Smooth muscle cell (in vitro differentiated cells): ENCODE measurements around the gene ZSCAN1. TPM values are rescaled to one million over a fixed set of nuclear protein-coding genes. Genes with fewer than 3 reads are reported as not detected.

Experiments used
- DNase-seq: peaks from one replicate; lab custom pipeline; 2025; ENCODE audit not compliant: unreplicated experiment; lab: John Stamatoyannopoulos, UW
- H2AFZ ChIP-seq: fragments of 200-600 bp; sonication (generic); 2 replicates; pipeline ENCODE4 v1.6.0; 2016; ENCODE audit warnings: antibody characterized with exemption, low read depth, mild to moderate bottlenecking
- H3F3A ChIP-seq: fragments of 200-600 bp; sonication (generic); 2 replicates; pipeline ENCODE4 v1.6.0; 2017; ENCODE audit warnings: antibody characterized with exemption, low read depth
- H3K27ac ChIP-seq: fragments of 200-600 bp; sonication (generic); 2 replicates; pipeline ENCODE4 v1.5.1; 2016; ENCODE audit warnings: low read depth, mild to moderate bottlenecking
- H3K27me3 ChIP-seq: fragments of 200-600 bp; sonication (generic); 2 replicates; pipeline ENCODE4 v1.6.1; 2016; ENCODE audit warnings: low read depth, mild to moderate bottlenecking
- H3K36me3 ChIP-seq: fragments of 200-600 bp; sonication (generic); 2 replicates; pipeline ENCODE4 v1.5.1; 2016; ENCODE audit warnings: low read depth
- H3K4me1 ChIP-seq: fragments of 200-600 bp; sonication (generic); 2 replicates; pipeline ENCODE4 v1.5.1; 2016; ENCODE audit warnings: low read depth
- H3K4me2 ChIP-seq: fragments of 200-600 bp; sonication (generic); 2 replicates; pipeline ENCODE4 v1.6.0; 2016; ENCODE audit warnings: mild to moderate bottlenecking
- H3K4me3 ChIP-seq: fragments of 200-600 bp; sonication (generic); 2 replicates; pipeline ENCODE4 v1.5.1; 2016; ENCODE audit warnings: mild to moderate bottlenecking
- H3K79me2 ChIP-seq: fragments of 200-600 bp; sonication (generic); 2 replicates; pipeline ENCODE4 v1.6.0; 2016; ENCODE audit warnings: low read depth, mild to moderate bottlenecking
- H3K9ac ChIP-seq: fragments of 200-600 bp; sonication (generic); 2 replicates; pipeline ENCODE4 v1.6.0; 2016; ENCODE audit warnings: low read depth
- H3K9me3 ChIP-seq: fragments of 200-600 bp; sonication (generic); replicated peaks from 2 replicates; pipeline ENCODE4 v1.5.1; 2016; ENCODE audit warnings: low read depth
- H4K20me1 ChIP-seq: fragments of 200-600 bp; sonication (generic); 2 replicates; pipeline ENCODE4 v1.6.0; 2016; ENCODE audit warnings: low read depth
- WGBS: methylation state at CpG from one replicate; pipeline ENCODE4 v1.1.7; 2016; ENCODE audit warnings: low lambda C conversion rate; 5-methylcytosine and 5-hydroxymethylcytosine counted together
- polyA plus RNA-seq: library from polyadenylated mRNA; unstranded; fragments of >200 nt; fragmentation: Nextera tagmentation; extraction: Ambion mirVana; gene quantifications from 2 replicates; pipeline ENCODE4 v1.2.1, GENCODE V29; 2016
- total RNA-seq: library from RNA; depleted of rRNA; stranded (reverse); fragments of >200 nt; gene quantifications from 2 replicates; pipeline ENCODE4 v1.2.3, GENCODE V29; 2014
- TF ChIP-seq, protein P1 (sequence below): fragments of 200-600 bp; sonication (generic); IDR thresholded peaks from 2 replicates; pipeline ENCODE4 v1.5.1; 2017; ENCODE audit warnings: borderline replicate concordance, mild to moderate bottlenecking, antibody characterized with exemption; ENCODE audit not compliant: insufficient read depth, poor library complexity, severe bottlenecking

ZSCAN1 gene
- total and polyA plus RNA-seq, 2 experiments from 2014 or later = 0.94 TPM; not detected in 1

DNA sequence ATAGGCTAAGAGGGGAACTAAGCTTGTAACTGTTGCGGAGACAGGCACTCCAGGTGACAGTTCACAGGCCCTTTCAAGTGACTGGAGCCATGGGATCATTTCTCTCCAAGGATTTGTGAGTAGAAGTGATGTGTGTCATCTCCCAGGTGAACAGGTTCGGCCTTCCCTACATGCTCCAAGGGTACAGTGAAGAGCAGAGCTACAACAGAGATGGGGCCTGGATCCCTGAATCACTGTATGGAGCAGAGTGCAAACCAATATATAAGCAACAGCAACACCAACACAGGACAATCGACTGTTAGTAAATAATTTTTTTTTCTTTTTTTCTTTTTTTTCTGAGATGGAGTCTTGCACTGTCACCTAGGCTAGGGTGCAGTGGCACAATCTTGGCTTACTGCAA lies 49.2 kb downstream of the ZSCAN1 start:
- Histone ChIP-seq H2AFZ (no peak overlapping the region), H3K27me3 (no peaks in the 10 kb centered on the region), H3K9ac (no peak overlapping the region), H3K4me2 (no peak overlapping the region), H3F3A (no peaks in the 10 kb centered on the region), H3K4me3 (no peak overlapping the region), H3K79me2 (no peaks in the 10 kb centered on the region), H3K27ac (no peak overlapping the region), H3K9me3 (peaks cover 16% of the 10 kb centered on the region), H4K20me1 (no peaks in the 10 kb centered on the region), H3K4me1 (no peaks in the 10 kb centered on the region), H3K36me3 (no peaks in the 10 kb centered on the region)
- 91% methylated on average over 3 of the region's 3 CpGs for WGBS
- DNase-seq = no peak
- TF ChIP-seq, protein P1, sequence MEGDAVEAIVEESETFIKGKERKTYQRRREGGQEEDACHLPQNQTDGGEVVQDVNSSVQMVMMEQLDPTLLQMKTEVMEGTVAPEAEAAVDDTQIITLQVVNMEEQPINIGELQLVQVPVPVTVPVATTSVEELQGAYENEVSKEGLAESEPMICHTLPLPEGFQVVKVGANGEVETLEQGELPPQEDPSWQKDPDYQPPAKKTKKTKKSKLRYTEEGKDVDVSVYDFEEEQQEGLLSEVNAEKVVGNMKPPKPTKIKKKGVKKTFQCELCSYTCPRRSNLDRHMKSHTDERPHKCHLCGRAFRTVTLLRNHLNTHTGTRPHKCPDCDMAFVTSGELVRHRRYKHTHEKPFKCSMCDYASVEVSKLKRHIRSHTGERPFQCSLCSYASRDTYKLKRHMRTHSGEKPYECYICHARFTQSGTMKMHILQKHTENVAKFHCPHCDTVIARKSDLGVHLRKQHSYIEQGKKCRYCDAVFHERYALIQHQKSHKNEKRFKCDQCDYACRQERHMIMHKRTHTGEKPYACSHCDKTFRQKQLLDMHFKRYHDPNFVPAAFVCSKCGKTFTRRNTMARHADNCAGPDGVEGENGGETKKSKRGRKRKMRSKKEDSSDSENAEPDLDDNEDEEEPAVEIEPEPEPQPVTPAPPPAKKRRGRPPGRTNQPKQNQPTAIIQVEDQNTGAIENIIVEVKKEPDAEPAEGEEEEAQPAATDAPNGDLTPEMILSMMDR = no peak

DNA sequence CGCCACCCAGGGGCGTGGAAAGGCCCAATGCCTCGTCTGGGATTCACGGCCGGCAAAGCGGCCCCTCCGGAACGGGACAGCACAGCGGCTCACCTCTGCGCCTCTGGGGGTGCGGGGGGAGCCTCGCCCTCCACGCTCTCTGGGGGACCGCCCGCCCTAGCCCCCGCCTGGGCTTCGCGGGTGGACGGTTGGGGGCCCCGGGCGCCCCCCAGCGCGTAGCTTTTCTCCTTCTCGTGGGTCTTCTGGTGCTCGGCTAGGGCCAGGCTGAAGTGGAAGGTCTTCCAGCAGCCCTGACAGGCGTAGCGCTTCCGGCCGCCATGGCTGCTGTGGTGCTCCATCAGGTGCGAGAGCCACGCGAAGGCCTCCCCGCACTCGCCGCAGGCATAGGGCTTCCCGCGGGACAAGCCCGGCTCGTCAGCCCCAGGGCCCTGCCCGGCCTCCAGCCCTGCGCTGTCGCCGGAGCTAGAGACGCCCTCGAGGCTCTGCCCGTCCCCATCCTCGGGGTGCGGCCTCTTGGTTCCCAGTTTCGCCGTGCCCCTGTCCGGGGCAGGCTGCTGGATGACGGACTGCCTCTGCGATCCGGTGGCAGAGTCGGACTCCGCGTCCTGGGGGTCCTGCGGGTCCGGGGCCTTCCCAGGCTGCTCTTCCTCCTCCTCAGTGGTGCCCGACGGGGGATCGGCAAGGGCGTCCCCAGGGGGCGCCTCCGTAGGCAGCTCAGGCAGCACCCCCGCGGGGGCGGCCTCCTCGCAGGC lies 50.9 kb downstream of the ZSCAN1 start:
- H2AFZ ChIP-seq = no peak overlapping the region
- TF ChIP-seq, protein P1 = no peak
- WGBS = 99% methylated on average over 66 of the region's 69 CpGs
- H3K36me3 ChIP-seq = no peaks in the 10 kb centered on the region
- H3K79me2 ChIP-seq = no peaks in the 10 kb centered on the region
- H3K4me3 ChIP-seq = no peak overlapping the region
- no peaks in the 10 kb centered on the region for H3K4me1 ChIP-seq
- H4K20me1 ChIP-seq = no peaks in the 10 kb centered on the region
- peaks cover 16% of the 10 kb centered on the region for H3K9me3 ChIP-seq
- no peaks in the 10 kb centered on the region for H3K27me3 ChIP-seq
- no peaks in the 10 kb centered on the region for H3F3A ChIP-seq
- no peak overlapping the region for H3K27ac ChIP-seq
- no peak overlapping the region for H3K9ac ChIP-seq
- DNase-seq = no peak
- no peak overlapping the region for H3K4me2 ChIP-seq

DNA sequence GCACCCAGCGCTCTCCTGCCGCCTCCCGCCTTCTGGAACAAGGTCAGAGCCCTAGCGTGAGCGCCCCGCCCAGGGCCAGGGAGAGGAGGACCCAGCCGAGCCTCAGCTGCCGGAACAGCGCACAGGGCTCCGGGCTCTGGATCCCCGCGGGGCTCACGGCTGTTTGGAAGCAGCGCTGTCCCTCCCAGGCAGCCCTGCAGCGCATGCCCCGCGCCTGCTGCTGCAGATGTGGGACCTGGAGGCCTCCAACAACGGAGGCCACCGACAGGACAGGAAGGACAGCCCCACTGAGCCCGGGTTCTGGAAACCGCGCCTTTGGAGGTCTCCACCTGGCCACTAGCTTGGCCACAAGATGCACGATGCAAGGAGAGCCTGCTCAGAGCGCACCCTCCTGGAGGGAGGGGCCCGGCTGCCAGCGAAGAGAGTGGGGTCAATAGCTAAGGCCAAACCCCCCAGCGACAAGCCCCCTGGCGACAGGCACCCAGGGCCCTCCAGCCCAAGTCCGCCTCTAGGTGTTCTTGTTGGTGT lies 51.6 kb downstream of the ZSCAN1 start:
- Histone ChIP-seq H3F3A (no peaks in the 10 kb centered on the region), H3K27ac (no peak overlapping the region), H3K79me2 (no peaks in the 10 kb centered on the region), H3K9ac (no peak overlapping the region), H3K4me1 (no peaks in the 10 kb centered on the region), H4K20me1 (no peaks in the 10 kb centered on the region), H3K9me3 (peaks cover 16% of the 10 kb centered on the region), H3K4me2 (no peak overlapping the region), H3K4me3 (no peak overlapping the region), H3K36me3 (no peaks in the 10 kb centered on the region), H3K27me3 (no peaks in the 10 kb centered on the region), H2AFZ (no peak overlapping the region)
- no peak for DNase-seq
- 98% methylated on average over 29 of the region's 29 CpGs for WGBS
- TF ChIP-seq, protein P1 = no peak
